ENCODE measurements around the gene ZNF324B. TPM values are rescaled to one million over a fixed set of nuclear protein-coding genes. Genes with fewer than 3 reads are reported as not detected.
"Not testable (repeated sequence)": the region's sequence is repeated elsewhere in the genome, so short reads cannot be mapped to it uniquely, and the experiment has no call there.

ZNF324B gene
- total RNA-seq, 4 donors from 2014 or later: 3.8 to 7.6 (median 7.0) TPM

- TF ChIP-seq POLR2A (IDR thresholded peaks at IDR 0.05): peak; percentile 38 to 44
- no peak for TF ChIP-seq CTCF (IDR thresholded peaks at IDR 0.05 in 4 of 5, conservative IDR thresholded peaks at IDR 0.05 in 1 of 5)
- in situ Hi-C loops (cut with MboI; ENCODE audit: low sequenced_read_pairs in 4 of 4) (no loop called here), intact Hi-C loops (cut with DNase I; ENCODE audit: low total_unique reads) (loop anchor here (1.0 to 2.0 kb wide), 7 partner anchors 11 to 826 kb away; partner anchors contain the start of genes RPS5, ZNF134, ZNF274 and ZNF324B)
- Histone ChIP-seq H3K4me3 (peak within 1 kb of the TSS; percentile 78 to 95 (median 82)), H3K36me3 (peaks cover 8 to 35% of the 10 kb centered on the region in 2 donors), H3K27ac (peak within 1 kb of the TSS; percentile 70 to 87 (median 78)), H3K9me3 (peaks cover 2 to 22% (median 14%) of the 10 kb centered on the region in 3 donors), H3K27me3 (no peaks in the 10 kb centered on the region), H3K4me1 (peaks cover 16 to 17% of the 10 kb centered on the region in 2 donors)
- ATAC-seq (peak; percentile 100), DNase-seq (peak; percentile 98 to 99)
Observed at GRCh38 chr19:58439576-58440554, 11.6 kb upstream of the ZNF324B start, which contains the start of gene ZNF132. ZNF132 (minus strand) TSS chr19:58440153; CDS start chr19:58439821, 332 bp downstream.

GRCh38 chr19:58440556-58440955 lies 10.9 kb upstream of the ZNF324B start:
- ATAC-seq (no peak), DNase-seq (no peak)
- Histone ChIP-seq H3K4me1 (peaks cover 16 to 17% of the 10 kb centered on the region in 2 donors), H3K4me3 (peak overlapping the region; percentile 78 to 95 (median 82)), H3K9me3 (peaks cover 0 to 15% (median 9%) of the 10 kb centered on the region in 3 donors), H3K36me3 (peaks cover 1 to 28% of the 10 kb centered on the region in 2 donors), H3K27ac (peak overlapping the region; percentile 70 to 87 (median 78)), H3K27me3 (no peaks in the 10 kb centered on the region)
- in situ Hi-C loops (cut with MboI; ENCODE audit: low sequenced_read_pairs in 4 of 4): no loop called here
- intact Hi-C loops (cut with DNase I; ENCODE audit: low total_unique reads): loop anchor here (1.0 to 2.0 kb wide), 7 partner anchors 11 to 826 kb away; partner anchors contain the start of genes RPS5, ZNF134, ZNF274 and ZNF324B
- TF ChIP-seq CTCF (IDR thresholded peaks at IDR 0.05 in 4 of 5, conservative IDR thresholded peaks at IDR 0.05 in 1 of 5) (no peak), POLR2A (IDR thresholded peaks at IDR 0.05) (no peak)

- H3K4me3 ChIP-seq; DNase-seq; H3K36me3 ChIP-seq; H3K27me3 ChIP-seq; H3K9me3 ChIP-seq; H3K27ac ChIP-seq; ATAC-seq; intact Hi-C loops (cut with DNase I; ENCODE audit: low total_unique reads); in situ Hi-C loops (cut with MboI; ENCODE audit: low sequenced_read_pairs in 4 of 4): not testable (repeated sequence)
- peaks cover 16 to 17% of the 10 kb centered on the region in 2 donors for H3K4me1 ChIP-seq
Observed at GRCh38 chr19:58442986-58443385, 8.4 kb upstream of the ZNF324B start.

GRCh38 chr19:58448860-58449259 lies 2.6 kb upstream of the ZNF324B start:
- H3K36me3 ChIP-seq; ATAC-seq; H3K4me3 ChIP-seq; intact Hi-C loops (cut with DNase I; ENCODE audit: low total_unique reads); DNase-seq; in situ Hi-C loops (cut with MboI; ENCODE audit: low sequenced_read_pairs in 4 of 4); H3K27ac ChIP-seq; H3K9me3 ChIP-seq: not testable (repeated sequence)
- H3K27me3 ChIP-seq: peaks cover 0 to 11% (median 3%) of the 10 kb centered on the region in 3 donors
- peaks cover 7 to 10% of the 10 kb centered on the region in 2 donors for H3K4me1 ChIP-seq

- DNase-seq; H3K27ac ChIP-seq; H3K36me3 ChIP-seq; ATAC-seq; in situ Hi-C loops (cut with MboI; ENCODE audit: low sequenced_read_pairs in 4 of 4); H3K4me3 ChIP-seq; H3K9me3 ChIP-seq; intact Hi-C loops (cut with DNase I; ENCODE audit: low total_unique reads): not testable (repeated sequence)
- H3K4me1 ChIP-seq: peaks cover 7 to 10% of the 10 kb centered on the region in 2 donors
- peaks cover 0 to 11% (median 3%) of the 10 kb centered on the region in 3 donors for H3K27me3 ChIP-seq
Observed at GRCh38 chr19:58449980-58450379, 1.4 kb upstream of the ZNF324B start.

All from gastrocnemius medialis (tissue), 4 donors.